Stimulated activated CD8-positive, alpha-beta memory T cell treated with anti-CD3 and anti-CD28 coated beads, Interleukin-7, amount 100 ng/mL, for 48 hours (primary cell): Measurements from ENCODE around the gene RPS21.
A peak's percentile ranks its signal among the peaks of the same experiment; 100 is the strongest.

Experiments
- DNase-seq, 2 donors: peaks; one replicate each; pipeline ENCODE4 v3.0.0-alpha.2; 2020; ENCODE audit warnings: low read depth in 1 of 2; ENCODE audit errors: extremely low read depth in 1 of 2

The RPS21 gene

GRCh38 chr20:62394248-62395245, 7.6 kb downstream of the RPS21 start:
- DNase-seq = no peak

DNA sequence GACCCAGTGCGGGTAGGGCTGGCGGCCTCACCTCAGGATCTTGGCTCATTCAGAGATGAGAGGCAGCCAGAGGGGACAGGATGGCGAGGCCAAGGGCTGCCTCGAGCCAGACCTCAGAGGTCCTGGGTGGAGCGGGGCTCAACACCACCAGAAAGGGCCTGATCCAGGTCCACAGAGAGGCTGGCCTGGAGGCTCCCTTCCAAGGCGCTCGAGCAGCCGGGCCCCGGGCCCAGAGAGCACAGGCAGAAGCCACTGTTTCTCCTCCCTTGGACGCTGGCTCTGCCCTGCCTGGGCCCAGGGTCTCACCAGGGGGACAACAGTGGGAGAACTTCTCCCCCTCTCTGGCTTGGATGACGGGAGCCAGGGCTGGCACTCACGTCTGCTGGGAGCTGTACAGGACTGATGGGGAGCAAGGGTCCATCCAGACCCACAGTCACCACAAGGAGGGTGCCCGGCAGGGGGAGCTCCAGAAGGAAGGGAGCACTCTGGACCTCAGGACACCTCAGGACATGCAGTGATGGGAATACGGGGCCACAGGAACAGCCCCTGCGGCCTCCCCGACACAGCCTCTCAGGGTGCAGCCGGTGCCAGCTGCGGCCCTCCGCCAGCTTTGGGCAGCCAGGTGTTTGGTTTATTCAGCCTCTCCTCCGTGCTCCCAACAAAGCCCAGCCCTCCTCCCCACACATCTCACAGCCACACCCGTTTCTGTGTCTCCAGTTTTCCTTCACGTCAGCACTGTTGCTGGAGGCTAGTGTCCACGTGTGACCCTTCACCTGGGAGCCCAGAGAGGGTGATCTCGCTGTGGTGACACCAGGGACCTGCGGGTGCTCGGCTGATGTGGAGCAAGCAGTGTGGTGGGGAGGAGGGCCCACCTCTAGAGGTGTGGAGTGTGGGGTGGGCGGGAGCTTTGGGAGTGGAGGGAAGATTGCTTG, 8.7 kb downstream of the RPS21 start:
- DNase-seq = no peak

DNA sequence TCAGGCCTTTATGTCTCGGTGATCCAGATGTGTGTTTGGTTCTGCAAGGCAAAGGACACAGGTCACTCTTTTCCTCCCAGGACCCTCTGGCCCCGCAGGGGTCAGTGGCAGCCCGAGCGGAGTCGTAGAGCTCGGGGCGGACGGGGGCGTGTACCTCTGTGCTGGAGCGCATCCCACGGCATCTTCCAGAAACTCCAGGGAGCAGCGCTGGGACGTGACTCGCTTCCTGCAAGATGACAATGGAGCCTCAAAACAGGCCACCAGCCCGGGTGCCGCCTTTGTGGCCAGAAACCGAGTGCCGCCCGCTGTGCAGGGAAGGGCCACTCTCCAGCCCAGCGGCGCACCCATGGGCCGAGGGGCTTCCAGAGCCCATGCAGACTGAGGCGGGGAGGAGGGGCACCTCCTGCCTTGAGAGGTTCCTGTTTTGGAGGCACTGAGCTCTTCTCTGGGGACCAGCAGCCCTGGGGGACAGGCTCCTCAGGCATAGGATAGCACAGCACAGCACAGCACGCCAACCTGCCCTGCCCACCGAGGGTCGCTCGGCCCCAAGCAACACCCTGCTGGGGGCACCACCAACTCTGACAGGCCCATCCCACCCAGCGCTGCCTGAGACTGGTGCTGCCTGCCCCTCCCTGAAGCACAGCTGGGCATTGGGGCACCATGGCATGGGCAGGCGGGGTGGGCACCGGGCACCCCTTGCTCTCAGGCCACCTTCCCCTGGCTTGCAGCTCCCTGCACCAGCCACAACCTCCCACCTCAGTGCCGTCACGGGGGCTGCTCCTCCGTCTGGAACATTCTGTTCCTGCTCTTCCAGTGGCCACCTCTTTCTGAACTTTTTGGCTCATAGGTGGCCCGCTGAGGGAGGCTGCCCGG, 9.7 kb downstream of the RPS21 start:
- DNase-seq = no peak

DNA sequence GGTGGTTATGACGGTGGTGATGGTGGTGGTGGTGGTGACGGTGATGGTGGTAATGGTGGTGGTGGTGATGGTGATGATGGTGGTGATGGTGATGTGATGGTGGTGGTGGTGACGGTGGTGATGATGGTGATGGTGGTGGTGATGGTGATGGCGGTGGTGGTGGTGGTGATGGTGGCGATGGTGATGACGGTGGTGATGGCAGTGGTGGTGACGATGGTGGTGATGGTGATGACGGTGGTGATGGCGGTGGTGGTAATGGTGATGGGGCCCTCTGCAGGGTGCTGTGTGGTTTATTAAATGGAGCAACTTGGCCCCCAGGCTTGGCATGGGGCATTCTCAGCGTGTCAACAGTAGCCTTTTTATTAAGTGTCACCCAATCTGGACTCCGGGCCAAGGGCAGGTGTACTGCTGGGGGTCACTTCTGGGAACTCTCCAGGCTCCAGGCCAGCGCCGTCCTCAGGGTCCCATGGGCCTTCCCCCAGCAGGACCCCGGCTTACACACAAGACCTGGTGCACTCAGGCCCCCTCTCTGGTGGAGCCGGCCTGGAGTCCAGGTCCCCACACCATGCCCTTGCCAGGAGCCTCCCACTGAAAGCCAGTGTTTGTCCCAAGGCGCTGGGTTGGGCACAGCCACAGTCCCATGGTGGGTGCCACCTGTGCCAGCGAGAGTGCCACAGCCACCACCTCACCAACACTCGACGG, 11.4 kb downstream of the RPS21 start:
- DNase-seq = no peak

DNA sequence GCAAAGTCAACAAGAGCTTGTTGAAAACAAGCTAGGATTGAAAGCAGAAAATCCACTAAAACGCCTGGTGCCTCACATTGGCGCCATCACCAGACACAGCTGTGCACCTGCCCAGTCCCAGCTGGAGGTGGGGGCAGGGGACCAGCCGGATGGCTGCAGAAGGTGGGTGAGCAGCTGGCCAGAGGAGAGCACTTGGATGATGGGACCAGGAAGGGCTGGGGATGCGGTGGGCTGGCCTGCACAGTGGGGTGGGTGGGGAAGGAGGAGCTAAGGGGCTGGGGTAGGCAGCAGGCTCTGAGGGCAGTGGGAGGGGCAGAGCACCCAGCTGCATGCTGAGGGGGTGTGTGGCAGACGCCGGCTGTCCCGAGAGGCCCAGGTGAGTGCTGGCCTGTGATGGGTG, 13.1 kb downstream of the RPS21 start:
- no peak for DNase-seq

DNA sequence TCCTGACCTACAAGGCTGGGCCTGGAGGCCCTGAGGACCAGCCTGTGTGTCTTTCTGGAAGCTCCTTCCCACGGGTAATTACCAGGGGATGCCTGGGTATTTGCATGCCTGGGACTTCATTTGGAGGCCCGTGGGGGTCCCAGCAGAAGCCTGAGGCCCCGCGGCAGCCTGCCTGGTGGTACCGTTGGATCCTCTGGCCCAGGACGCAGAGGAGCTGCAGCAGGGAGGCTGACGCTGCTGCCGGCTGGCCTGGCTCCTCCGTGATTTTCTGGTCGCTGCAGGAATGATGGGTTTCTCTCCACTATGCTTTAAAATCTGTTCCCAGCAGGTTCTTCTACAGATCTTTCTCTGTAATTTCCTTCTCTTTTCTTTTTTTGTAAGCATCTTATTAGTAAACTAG, 13.6 kb downstream of the RPS21 start:
- DNase-seq = no peak

- no peak for DNase-seq
Measured at GRCh38 chr20:62401331-62401779, 14.5 kb downstream of the RPS21 start.

GRCh38 chr20:62402456-62403150, 15.7 kb downstream of the RPS21 start:
- no peak for DNase-seq

- no peak for DNase-seq
Measured at GRCh38 chr20:62403331-62403730, 16.4 kb downstream of the RPS21 start.

- no peak for DNase-seq
Measured at GRCh38 chr20:62404112-62404665, 17.3 kb downstream of the RPS21 start.

DNA sequence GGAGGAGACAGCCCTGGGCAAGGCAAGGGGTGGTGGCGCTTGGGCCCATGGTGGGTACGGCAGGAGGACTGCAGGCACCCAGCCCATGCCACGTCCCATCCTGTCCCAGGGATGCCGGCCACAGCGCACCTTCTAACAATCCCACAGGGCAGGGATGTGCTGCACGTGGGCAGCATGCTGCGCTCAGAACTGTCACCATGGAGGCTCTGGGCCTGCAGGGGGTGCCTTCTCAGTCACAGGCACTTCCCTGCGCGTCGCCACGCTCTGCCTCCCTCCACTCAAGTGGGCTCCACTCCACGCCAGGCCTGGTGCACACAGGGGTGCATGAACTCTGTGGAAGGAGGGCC, 17.8 kb downstream of the RPS21 start:
- DNase-seq = no peak

- no peak for DNase-seq
Measured at GRCh38 chr20:62405108-62405980, 18.4 kb downstream of the RPS21 start.

- no peak for DNase-seq
Measured at GRCh38 chr20:62405981-62406513, 19.1 kb downstream of the RPS21 start.

- no peak for DNase-seq
Measured at GRCh38 chr20:62406635-62407176, 19.8 kb downstream of the RPS21 start.

DNA sequence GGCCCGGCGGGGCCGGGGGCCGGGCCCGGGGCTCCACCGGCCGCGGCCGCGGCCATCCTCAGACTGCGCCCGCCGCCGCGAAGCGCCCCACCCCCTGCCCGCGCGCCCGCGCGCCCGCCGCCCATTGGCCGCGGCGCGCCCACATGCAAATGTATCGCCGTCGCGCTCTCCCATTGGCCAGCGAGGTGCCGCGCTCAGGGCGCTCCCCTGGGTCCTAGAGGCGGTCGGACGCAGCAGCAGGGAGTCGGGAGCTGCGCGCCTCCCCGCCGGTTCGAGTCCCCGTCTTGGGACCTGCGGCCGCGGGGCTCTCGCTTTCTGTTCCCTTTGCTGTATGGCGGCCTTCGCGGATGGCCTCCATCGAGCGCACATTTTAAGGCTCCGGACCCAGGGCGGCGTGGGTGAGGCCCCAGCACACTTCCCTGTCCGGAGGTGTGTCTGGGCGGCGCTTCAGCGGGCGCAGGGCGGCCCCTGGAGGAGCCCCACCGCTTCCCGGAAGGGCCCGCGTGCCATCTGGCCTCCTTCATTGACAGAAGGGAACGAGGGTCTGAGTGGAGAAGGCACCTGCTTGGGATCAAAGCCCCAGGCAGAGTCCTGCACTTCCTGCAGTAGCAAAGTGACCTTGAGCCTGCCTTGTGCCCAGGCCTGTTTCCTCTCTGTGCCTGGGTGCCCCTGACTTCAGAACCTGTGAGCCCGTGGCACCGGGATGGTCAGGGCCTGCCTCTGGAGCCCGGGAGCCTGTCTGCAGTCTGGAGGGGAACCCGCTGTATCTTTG, 20.5 kb downstream of the RPS21 start, which contains the start of gene CABLES2:
TSS of gene CABLES2 (minus strand) at position 65 of the 772 bp plus-strand sequence. CDS start at position 56, 9 bp downstream.
- DNase-seq = peak; percentile 82 to 85

DNA sequence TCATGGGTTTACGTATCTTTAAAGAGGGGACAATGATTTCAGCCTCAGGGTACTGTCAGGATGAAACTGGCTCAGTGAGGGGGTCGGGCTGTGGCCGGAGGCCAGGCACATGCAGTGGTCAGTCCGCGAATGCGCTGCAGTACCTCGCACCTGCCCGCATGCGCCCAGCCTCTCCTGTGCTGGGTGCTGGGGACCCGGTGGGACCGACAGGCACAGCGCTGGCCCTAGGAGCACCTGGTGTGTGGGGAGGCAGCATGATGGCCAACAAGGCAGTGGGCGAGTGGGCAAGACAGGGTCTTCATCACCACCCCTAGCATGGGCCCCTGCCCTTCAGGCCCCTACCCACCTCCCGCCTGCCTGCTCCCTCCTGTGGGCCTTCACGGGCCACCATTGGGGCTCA, 21.2 kb downstream of the RPS21 start:
- DNase-seq = no peak

GRCh38 chr20:62408640-62409039, 21.7 kb downstream of the RPS21 start:
- no peak for DNase-seq
